GM18511 (cell line): ENCODE results near the gene HAUS1.
"Not testable (repeated sequence)": the region's sequence is repeated elsewhere in the genome, so short reads cannot be mapped to it uniquely, and the experiment has no call there.

ENCODE experiments used
- ATAC-seq: cut with Tn5 transposase; IDR thresholded peaks from one replicate; pipeline ENCODE4 v1.9.1; 2021; ENCODE audit warnings: mild to moderate bottlenecking, moderate library complexity; ENCODE audit not compliant: unreplicated experiment

Gene HAUS1

GRCh38 chr18:46084431-46084830, 19.8 kb upstream of the HAUS1 start:
- no peak for ATAC-seq

GRCh38 chr18:46088501-46088900, 15.7 kb upstream of the HAUS1 start:
- not testable (repeated sequence) for ATAC-seq

GRCh38 chr18:46095532-46095931, 8.7 kb upstream of the HAUS1 start:
- no peak for ATAC-seq

GRCh38 chr18:46096651-46097300, 7.4 kb upstream of the HAUS1 start:
- no peak for ATAC-seq

GRCh38 chr18:46097431-46097800, 6.8 kb upstream of the HAUS1 start:
- peak; percentile 22 for ATAC-seq

- ATAC-seq: peak; percentile 87
Measured at GRCh38 chr18:46097801-46098615, 6.2 kb upstream of the HAUS1 start, which contains the start of gene ATP5F1A. Gene ATP5F1A, minus strand, starts transcription at chr18:46098296. Its CDS starts 65 bp downstream, at chr18:46098231.

- ATAC-seq: no peak
Measured at GRCh38 chr18:46098616-46098933, 5.6 kb upstream of the HAUS1 start.

GRCh38 chr18:46099463-46099862, 4.7 kb upstream of the HAUS1 start:
- no peak for ATAC-seq

GRCh38 chr18:46109386-46109785, 5.2 kb downstream of the HAUS1 start:
- ATAC-seq: no peak

GRCh38 chr18:46110406-46110805, 6.2 kb downstream of the HAUS1 start:
- no peak for ATAC-seq

- no peak for ATAC-seq
Measured at GRCh38 chr18:46113751-46114150, 9.6 kb downstream of the HAUS1 start.

GRCh38 chr18:46126625-46127024, 22.4 kb downstream of the HAUS1 start:
- not testable (repeated sequence) for ATAC-seq

GRCh38 chr18:46130061-46130460, 25.9 kb downstream of the HAUS1 start:
- ATAC-seq: no peak

GRCh38 chr18:46130549-46130948, 26.4 kb downstream of the HAUS1 start:
- not testable (repeated sequence) for ATAC-seq

GRCh38 chr18:46133534-46133933, 29.3 kb downstream of the HAUS1 start:
- ATAC-seq: no peak

- ATAC-seq: no peak
Measured at GRCh38 chr18:46134920-46135675, 30.9 kb downstream of the HAUS1 start.

GRCh38 chr18:46140173-46140572, 36.0 kb downstream of the HAUS1 start:
- ATAC-seq: no peak

GRCh38 chr18:46141199-46141598, 37.0 kb downstream of the HAUS1 start:
- no peak for ATAC-seq

- ATAC-seq: no peak
Measured at GRCh38 chr18:46148810-46149209, 44.6 kb downstream of the HAUS1 start.

GRCh38 chr18:46152436-46152807, 48.2 kb downstream of the HAUS1 start:
- ATAC-seq: no peak

- ATAC-seq: no peak
Measured at GRCh38 chr18:46152808-46153617, 48.8 kb downstream of the HAUS1 start.
